Measurements from ENCODE around the gene GADL1. TPM values are rescaled to one million over a fixed set of nuclear protein-coding genes. Genes with fewer than 3 reads are reported as not detected.

Gene GADL1
- total and polyA plus RNA-seq, 3 donors from 2014 or later = 0.08 to 0.30 TPM; not detected in 1

- intact Hi-C loops (cut with DNase I; ENCODE audit: low total_unique reads) = no loop called here
- no peak for TF ChIP-seq CTCF (IDR thresholded peaks at IDR 0.05)
- TF ChIP-seq POLR2A (IDR thresholded peaks at IDR 0.05) = no peak
- Histone ChIP-seq H3K36me3 (ENCODE audit: low read depth, missing control alignments) (no peaks in the 10 kb centered on the region), H3K4me3 (no peak overlapping the region), H3K9me3 (no peaks in the 10 kb centered on the region), H3K27me3 (no peaks in the 10 kb centered on the region), H3K4me1 (peaks cover 6% of the 10 kb centered on the region), H3K27ac (no peak overlapping the region)
- no peak for DNase-seq
- WGBS, 2 donors = 89 to 92% methylated on average over 2 of the region's 2 CpGs
Observed at GRCh38 chr3:30795176-30795575, 99.3 kb downstream of the GADL1 start.

GRCh38 chr3:30793740-30794139 is 100.7 kb downstream of the GADL1 start:
- intact Hi-C loops (cut with DNase I; ENCODE audit: low total_unique reads) = no loop called here
- Histone ChIP-seq H3K4me1 (peaks cover 6% of the 10 kb centered on the region), H3K27me3 (no peaks in the 10 kb centered on the region), H3K27ac (no peak overlapping the region), H3K4me3 (no peak overlapping the region), H3K36me3 (ENCODE audit: low read depth, missing control alignments) (no peaks in the 10 kb centered on the region), H3K9me3 (no peaks in the 10 kb centered on the region)
- 59 to 64% methylated on average over 4 of the region's 4 CpGs for WGBS, 2 donors
- no peak for DNase-seq
- no peak for TF ChIP-seq POLR2A (IDR thresholded peaks at IDR 0.05)
- no peak for TF ChIP-seq CTCF (IDR thresholded peaks at IDR 0.05)

GRCh38 chr3:30790150-30790549 is 104.3 kb downstream of the GADL1 start:
- Histone ChIP-seq H3K27me3 (no peaks in the 10 kb centered on the region), H3K36me3 (ENCODE audit: low read depth, missing control alignments) (no peaks in the 10 kb centered on the region), H3K4me1 (peaks cover 6% of the 10 kb centered on the region), H3K27ac (no peak overlapping the region), H3K4me3 (no peak overlapping the region), H3K9me3 (no peaks in the 10 kb centered on the region)
- intact Hi-C loops (cut with DNase I; ENCODE audit: low total_unique reads) = no loop called here
- no peak for TF ChIP-seq CTCF (IDR thresholded peaks at IDR 0.05)
- no peak for TF ChIP-seq POLR2A (IDR thresholded peaks at IDR 0.05)
- no peak for DNase-seq

- H3K9me3 ChIP-seq = no peaks in the 10 kb centered on the region
- TF ChIP-seq POLR2A (IDR thresholded peaks at IDR 0.05) = no peak
- TF ChIP-seq CTCF (IDR thresholded peaks at IDR 0.05) = no peak
- H3K27ac ChIP-seq = no peak overlapping the region
- DNase-seq = no peak
- H3K4me3 ChIP-seq = no peak overlapping the region
- no peaks in the 10 kb centered on the region for H3K4me1 ChIP-seq
- no peaks in the 10 kb centered on the region for H3K27me3 ChIP-seq
- no peaks in the 10 kb centered on the region for H3K36me3 ChIP-seq (ENCODE audit: low read depth, missing control alignments)
- intact Hi-C loops (cut with DNase I; ENCODE audit: low total_unique reads) = no loop called here
Observed at GRCh38 chr3:30786365-30786764, 108.1 kb downstream of the GADL1 start.

GRCh38 chr3:30779686-30780287 is 114.7 kb downstream of the GADL1 start:
- Histone ChIP-seq H3K4me1 (no peaks in the 10 kb centered on the region), H3K4me3 (no peak overlapping the region), H3K27ac (no peak overlapping the region), H3K36me3 (ENCODE audit: low read depth, missing control alignments) (no peaks in the 10 kb centered on the region), H3K27me3 (no peaks in the 10 kb centered on the region), H3K9me3 (no peaks in the 10 kb centered on the region)
- peak in 1 of 3 experiments; percentile 15 for TF ChIP-seq CTCF (IDR thresholded peaks at IDR 0.05)
- no peak for TF ChIP-seq POLR2A (IDR thresholded peaks at IDR 0.05)
- intact Hi-C loops (cut with DNase I; ENCODE audit: low total_unique reads) = no loop called here
- peak; percentile 34 for DNase-seq
- WGBS, 2 donors = 79 to 89% methylated on average over 1 of the region's 1 CpG
